ENCODE results near the gene ATP1A4. TPM values are rescaled to one million over a fixed set of nuclear protein-coding genes. Genes with fewer than 3 reads are reported as not detected.

ATP1A4 gene
- total and polyA plus RNA-seq, 4 experiments from 2014 or later: not detected

DNA sequence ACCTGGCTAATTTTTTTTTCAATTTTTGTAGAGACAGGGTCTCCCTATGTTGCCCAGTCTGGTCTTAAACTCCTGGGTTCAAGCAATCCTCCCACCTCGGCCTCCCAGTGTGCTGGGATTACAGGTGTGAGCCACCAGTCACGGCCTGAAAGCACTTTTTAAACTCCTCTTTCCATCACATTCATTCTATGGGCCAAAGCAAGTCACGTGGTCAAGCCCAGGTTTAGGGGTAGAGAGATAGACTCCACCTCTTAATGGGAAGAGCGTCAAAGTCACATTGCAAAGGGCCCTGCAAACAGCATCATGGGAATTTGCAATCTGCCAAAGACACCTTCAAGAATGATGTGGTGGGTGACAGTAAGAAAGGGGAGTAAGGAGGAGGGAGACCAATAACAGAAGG, 7.1 kb downstream of the ATP1A4 start:
- Mint-ChIP-seq H3K4me1 (no peaks in the 10 kb centered on the region), H3K9me3 (no peaks in the 10 kb centered on the region), H3K36me3 (no peaks in the 10 kb centered on the region), H3K27ac (peak overlapping the region in 1 of 7 donors; percentile 39), H3K27me3 (peaks cover 0 to 7% of the 10 kb centered on the region in 2 donors), H3K4me3 (no peak overlapping the region)
- ChIA-PET CTCF (ENCODE audit: partially characterized antibody) (no interaction called here), POLR2A (ENCODE audit: partially characterized antibody) (no interaction called here)
- no peak overlapping the region for H3K4me3 ChIP-seq (ENCODE audit: low read length in 2 of 2)
- H3K27ac ChIP-seq (ENCODE audit: low read depth, low read length): no peak overlapping the region
- H3K9me3 ChIP-seq (ENCODE audit: control insufficient read depth in 1 of 2, low read length in 2 of 2): no peaks in the 10 kb centered on the region
- no peaks in the 10 kb centered on the region for H3K27me3 ChIP-seq (ENCODE audit: insufficient read depth, low read length)
- DNase-seq: no peak
- intact Hi-C loops (cut with micrococcal nuclease): no loop called here
- H3K4me1 ChIP-seq (ENCODE audit: insufficient read depth, low read length): no peaks in the 10 kb centered on the region
- H3K36me3 ChIP-seq (ENCODE audit: insufficient read depth, low read length): no peaks in the 10 kb centered on the region

GRCh38 chr1:160159846-160160245, 8.4 kb downstream of the ATP1A4 start:
- Histone ChIP-seq H3K27me3 (ENCODE audit: insufficient read depth, low read length) (no peaks in the 10 kb centered on the region), H3K27ac (ENCODE audit: low read depth, low read length) (no peak overlapping the region), H3K9me3 (ENCODE audit: control insufficient read depth in 1 of 2, low read length in 2 of 2) (no peaks in the 10 kb centered on the region), H3K4me1 (ENCODE audit: insufficient read depth, low read length) (no peaks in the 10 kb centered on the region), H3K36me3 (ENCODE audit: insufficient read depth, low read length) (no peaks in the 10 kb centered on the region), H3K4me3 (ENCODE audit: low read length in 2 of 2) (no peak overlapping the region)
- no peak overlapping the region for H3K4me3 Mint-ChIP-seq
- CTCF ChIA-PET (ENCODE audit: partially characterized antibody): no interaction called here
- no peaks in the 10 kb centered on the region for H3K9me3 Mint-ChIP-seq
- intact Hi-C loops (cut with micrococcal nuclease): no loop called here
- peaks cover 2 to 17% of the 10 kb centered on the region in 2 donors for H3K27me3 Mint-ChIP-seq
- no peak for DNase-seq
- no peaks in the 10 kb centered on the region for H3K4me1 Mint-ChIP-seq
- no peak overlapping the region for H3K27ac Mint-ChIP-seq
- POLR2A ChIA-PET (ENCODE audit: partially characterized antibody): no interaction called here
- no peaks in the 10 kb centered on the region for H3K36me3 Mint-ChIP-seq

GRCh38 chr1:160161965-160162705, 10.7 kb downstream of the ATP1A4 start:
- ChIA-PET POLR2A (ENCODE audit: partially characterized antibody) (no interaction called here), CTCF (ENCODE audit: partially characterized antibody) (no interaction called here)
- Mint-ChIP-seq H3K27ac (no peak overlapping the region), H3K36me3 (no peaks in the 10 kb centered on the region), H3K9me3 (no peaks in the 10 kb centered on the region), H3K4me3 (no peak overlapping the region), H3K4me1 (no peaks in the 10 kb centered on the region), H3K27me3 (peaks cover 3 to 24% of the 10 kb centered on the region in 2 donors)
- Histone ChIP-seq H3K4me1 (ENCODE audit: insufficient read depth, low read length) (no peaks in the 10 kb centered on the region), H3K36me3 (ENCODE audit: insufficient read depth, low read length) (no peaks in the 10 kb centered on the region), H3K9me3 (ENCODE audit: control insufficient read depth in 1 of 2, low read length in 2 of 2) (no peaks in the 10 kb centered on the region), H3K27me3 (ENCODE audit: insufficient read depth, low read length) (no peaks in the 10 kb centered on the region), H3K4me3 (ENCODE audit: low read length in 2 of 2) (no peak overlapping the region), H3K27ac (ENCODE audit: low read depth, low read length) (no peak overlapping the region)
- intact Hi-C loops (cut with micrococcal nuclease): no loop called here
- no peak for DNase-seq

GRCh38 chr1:160162931-160163330, 11.5 kb downstream of the ATP1A4 start:
- H3K27ac ChIP-seq (ENCODE audit: low read depth, low read length): no peak overlapping the region
- intact Hi-C loops (cut with micrococcal nuclease): no loop called here
- H3K4me1 ChIP-seq (ENCODE audit: insufficient read depth, low read length): no peaks in the 10 kb centered on the region
- CTCF ChIA-PET (ENCODE audit: partially characterized antibody): no interaction called here
- H3K9me3 Mint-ChIP-seq: no peaks in the 10 kb centered on the region
- no peak overlapping the region for H3K27ac Mint-ChIP-seq
- H3K4me3 ChIP-seq (ENCODE audit: low read length in 2 of 2): no peak overlapping the region
- no peak for DNase-seq
- H3K4me1 Mint-ChIP-seq: no peaks in the 10 kb centered on the region
- no peaks in the 10 kb centered on the region for H3K27me3 ChIP-seq (ENCODE audit: insufficient read depth, low read length)
- H3K9me3 ChIP-seq (ENCODE audit: control insufficient read depth in 1 of 2, low read length in 2 of 2): no peaks in the 10 kb centered on the region
- H3K36me3 ChIP-seq (ENCODE audit: insufficient read depth, low read length): no peaks in the 10 kb centered on the region
- H3K27me3 Mint-ChIP-seq: peaks cover 4 to 24% of the 10 kb centered on the region in 2 donors
- POLR2A ChIA-PET (ENCODE audit: partially characterized antibody): no interaction called here
- H3K36me3 Mint-ChIP-seq: no peaks in the 10 kb centered on the region
- H3K4me3 Mint-ChIP-seq: no peak overlapping the region

DNA sequence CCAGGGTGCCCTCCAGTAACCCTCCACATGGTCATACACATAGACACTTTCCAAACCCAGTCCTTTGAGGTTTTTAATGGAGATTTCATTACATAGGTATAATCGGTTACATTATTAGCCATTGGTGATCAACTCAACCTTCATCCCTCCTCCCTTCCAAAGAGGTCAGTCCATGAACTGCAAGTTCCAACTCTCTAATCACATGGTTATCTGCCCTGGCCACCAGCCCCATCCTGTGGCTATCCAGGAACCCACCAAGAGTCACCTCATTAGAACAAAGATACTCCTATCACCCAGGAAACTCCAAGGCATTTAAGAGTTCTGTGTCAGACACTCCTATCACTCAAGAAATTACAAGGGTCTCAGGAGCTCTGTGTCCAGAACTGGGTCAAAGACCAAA, 12.2 kb downstream of the ATP1A4 start:
- no peak for DNase-seq
- ChIA-PET CTCF (ENCODE audit: partially characterized antibody) (no interaction called here), POLR2A (ENCODE audit: partially characterized antibody) (no interaction called here)
- no peaks in the 10 kb centered on the region for H3K4me1 Mint-ChIP-seq
- Histone ChIP-seq H3K27me3 (ENCODE audit: insufficient read depth, low read length) (no peaks in the 10 kb centered on the region), H3K9me3 (ENCODE audit: control insufficient read depth in 1 of 2, low read length in 2 of 2) (no peaks in the 10 kb centered on the region), H3K4me3 (ENCODE audit: low read length in 2 of 2) (no peak overlapping the region), H3K4me1 (ENCODE audit: insufficient read depth, low read length) (no peaks in the 10 kb centered on the region), H3K36me3 (ENCODE audit: insufficient read depth, low read length) (no peaks in the 10 kb centered on the region), H3K27ac (ENCODE audit: low read depth, low read length) (no peak overlapping the region)
- H3K9me3 Mint-ChIP-seq: no peaks in the 10 kb centered on the region
- H3K4me3 Mint-ChIP-seq: no peak overlapping the region
- H3K27ac Mint-ChIP-seq: no peak overlapping the region
- H3K27me3 Mint-ChIP-seq: peaks cover 6 to 26% of the 10 kb centered on the region in 2 donors
- intact Hi-C loops (cut with micrococcal nuclease): no loop called here
- H3K36me3 Mint-ChIP-seq: no peaks in the 10 kb centered on the region

GRCh38 chr1:160164121-160164520, 12.7 kb downstream of the ATP1A4 start:
- H3K27ac Mint-ChIP-seq: no peak overlapping the region
- no peaks in the 10 kb centered on the region for H3K9me3 Mint-ChIP-seq
- Histone ChIP-seq H3K4me3 (ENCODE audit: low read length in 2 of 2) (no peak overlapping the region), H3K9me3 (ENCODE audit: control insufficient read depth in 1 of 2, low read length in 2 of 2) (no peaks in the 10 kb centered on the region), H3K36me3 (ENCODE audit: insufficient read depth, low read length) (no peaks in the 10 kb centered on the region), H3K27ac (ENCODE audit: low read depth, low read length) (no peak overlapping the region), H3K27me3 (ENCODE audit: insufficient read depth, low read length) (no peaks in the 10 kb centered on the region), H3K4me1 (ENCODE audit: insufficient read depth, low read length) (no peaks in the 10 kb centered on the region)
- CTCF ChIA-PET (ENCODE audit: partially characterized antibody): no interaction called here
- intact Hi-C loops (cut with micrococcal nuclease): no loop called here
- no peak overlapping the region for H3K4me3 Mint-ChIP-seq
- POLR2A ChIA-PET (ENCODE audit: partially characterized antibody): no interaction called here
- no peak for DNase-seq
- peaks cover 0 to 2% (median 0%) of the 10 kb centered on the region in 4 donors for H3K4me1 Mint-ChIP-seq
- H3K27me3 Mint-ChIP-seq: peaks cover 6 to 31% of the 10 kb centered on the region in 2 donors
- no peaks in the 10 kb centered on the region for H3K36me3 Mint-ChIP-seq

- no peaks in the 10 kb centered on the region for H3K36me3 Mint-ChIP-seq
- no peaks in the 10 kb centered on the region for H3K9me3 Mint-ChIP-seq
- Histone ChIP-seq H3K4me1 (ENCODE audit: insufficient read depth, low read length) (no peaks in the 10 kb centered on the region), H3K27me3 (ENCODE audit: insufficient read depth, low read length) (no peaks in the 10 kb centered on the region), H3K27ac (ENCODE audit: low read depth, low read length) (no peak overlapping the region), H3K4me3 (ENCODE audit: low read length in 2 of 2) (no peak overlapping the region), H3K9me3 (ENCODE audit: control insufficient read depth in 1 of 2, low read length in 2 of 2) (no peaks in the 10 kb centered on the region), H3K36me3 (ENCODE audit: insufficient read depth, low read length) (no peaks in the 10 kb centered on the region)
- no peak overlapping the region for H3K27ac Mint-ChIP-seq
- no peak overlapping the region for H3K4me3 Mint-ChIP-seq
- POLR2A ChIA-PET (ENCODE audit: partially characterized antibody): no interaction called here
- no peak for DNase-seq
- intact Hi-C loops (cut with micrococcal nuclease): no loop called here
- CTCF ChIA-PET (ENCODE audit: partially characterized antibody): no interaction called here
- H3K27me3 Mint-ChIP-seq: peaks cover 8 to 33% of the 10 kb centered on the region in 2 donors
- peaks cover 0 to 10% (median 5%) of the 10 kb centered on the region in 4 donors for H3K4me1 Mint-ChIP-seq
Measured at GRCh38 chr1:160166166-160166868, 14.9 kb downstream of the ATP1A4 start.

All from CD4-positive, alpha-beta memory T cell (primary cell).